ENCODE measurements around the gene GBE1. TPM values are rescaled to one million over a fixed set of nuclear protein-coding genes. Genes with fewer than 3 reads are reported as not detected.

The GBE1 gene
- total RNA-seq, 1 experiment from 2014 or later: 9.2 TPM

DNA sequence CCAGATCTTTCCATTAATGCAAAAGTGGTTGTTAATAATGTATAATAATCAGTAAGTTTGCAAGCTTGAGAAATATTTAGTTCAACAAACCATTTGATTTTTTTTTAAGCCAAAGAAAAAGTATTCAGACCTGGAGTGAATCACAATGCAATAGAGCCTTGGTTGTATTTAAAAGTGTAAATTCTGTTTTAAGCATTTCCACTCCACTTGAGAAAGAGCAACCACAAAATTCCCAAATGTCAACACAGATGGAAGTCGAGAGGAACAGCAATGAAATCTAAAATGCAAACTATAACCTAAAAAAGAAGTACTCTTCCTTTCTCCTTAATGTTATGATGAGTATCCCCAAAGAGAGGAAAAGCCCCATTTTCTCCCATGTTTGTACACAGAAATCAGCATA lies 20.2 kb downstream of the GBE1 start:
- POLR2A ChIA-PET: interaction anchor here (0.6 kb wide), 1 partner anchor 26 kb away, joined by 3 read pairs; no protein-coding TSS in a partner anchor
- CTCF ChIA-PET: no interaction called here
- ATAC-seq (no peak), DNase-seq (ENCODE audit: low spot score) (no peak)
- H3K36me3 Mint-ChIP-seq: no peaks in the 10 kb centered on the region
- H3K9me3 Mint-ChIP-seq: peaks cover 4% of the 10 kb centered on the region; the same call in 1 of the 2 replicates
- no peaks in the 10 kb centered on the region for H3K27me3 Mint-ChIP-seq (ENCODE audit: low read depth)
- no peak overlapping the region for H3K4me3 Mint-ChIP-seq
- TF ChIP-seq, protein P1, sequence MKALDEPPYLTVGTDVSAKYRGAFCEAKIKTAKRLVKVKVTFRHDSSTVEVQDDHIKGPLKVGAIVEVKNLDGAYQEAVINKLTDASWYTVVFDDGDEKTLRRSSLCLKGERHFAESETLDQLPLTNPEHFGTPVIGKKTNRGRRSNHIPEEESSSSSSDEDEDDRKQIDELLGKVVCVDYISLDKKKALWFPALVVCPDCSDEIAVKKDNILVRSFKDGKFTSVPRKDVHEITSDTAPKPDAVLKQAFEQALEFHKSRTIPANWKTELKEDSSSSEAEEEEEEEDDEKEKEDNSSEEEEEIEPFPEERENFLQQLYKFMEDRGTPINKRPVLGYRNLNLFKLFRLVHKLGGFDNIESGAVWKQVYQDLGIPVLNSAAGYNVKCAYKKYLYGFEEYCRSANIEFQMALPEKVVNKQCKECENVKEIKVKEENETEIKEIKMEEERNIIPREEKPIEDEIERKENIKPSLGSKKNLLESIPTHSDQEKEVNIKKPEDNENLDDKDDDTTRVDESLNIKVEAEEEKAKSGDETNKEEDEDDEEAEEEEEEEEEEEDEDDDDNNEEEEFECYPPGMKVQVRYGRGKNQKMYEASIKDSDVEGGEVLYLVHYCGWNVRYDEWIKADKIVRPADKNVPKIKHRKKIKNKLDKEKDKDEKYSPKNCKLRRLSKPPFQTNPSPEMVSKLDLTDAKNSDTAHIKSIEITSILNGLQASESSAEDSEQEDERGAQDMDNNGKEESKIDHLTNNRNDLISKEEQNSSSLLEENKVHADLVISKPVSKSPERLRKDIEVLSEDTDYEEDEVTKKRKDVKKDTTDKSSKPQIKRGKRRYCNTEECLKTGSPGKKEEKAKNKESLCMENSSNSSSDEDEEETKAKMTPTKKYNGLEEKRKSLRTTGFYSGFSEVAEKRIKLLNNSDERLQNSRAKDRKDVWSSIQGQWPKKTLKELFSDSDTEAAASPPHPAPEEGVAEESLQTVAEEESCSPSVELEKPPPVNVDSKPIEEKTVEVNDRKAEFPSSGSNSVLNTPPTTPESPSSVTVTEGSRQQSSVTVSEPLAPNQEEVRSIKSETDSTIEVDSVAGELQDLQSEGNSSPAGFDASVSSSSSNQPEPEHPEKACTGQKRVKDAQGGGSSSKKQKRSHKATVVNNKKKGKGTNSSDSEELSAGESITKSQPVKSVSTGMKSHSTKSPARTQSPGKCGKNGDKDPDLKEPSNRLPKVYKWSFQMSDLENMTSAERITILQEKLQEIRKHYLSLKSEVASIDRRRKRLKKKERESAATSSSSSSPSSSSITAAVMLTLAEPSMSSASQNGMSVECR (CRISPR knock-in tag; IDR thresholded peaks at IDR 0.05; ENCODE audit: borderline replicate concordance): no peak
- H3K27ac Mint-ChIP-seq: no peak overlapping the region
- peaks cover 7% of the 10 kb centered on the region; the same call in 1 of the 2 replicates for H3K4me1 Mint-ChIP-seq

DNA sequence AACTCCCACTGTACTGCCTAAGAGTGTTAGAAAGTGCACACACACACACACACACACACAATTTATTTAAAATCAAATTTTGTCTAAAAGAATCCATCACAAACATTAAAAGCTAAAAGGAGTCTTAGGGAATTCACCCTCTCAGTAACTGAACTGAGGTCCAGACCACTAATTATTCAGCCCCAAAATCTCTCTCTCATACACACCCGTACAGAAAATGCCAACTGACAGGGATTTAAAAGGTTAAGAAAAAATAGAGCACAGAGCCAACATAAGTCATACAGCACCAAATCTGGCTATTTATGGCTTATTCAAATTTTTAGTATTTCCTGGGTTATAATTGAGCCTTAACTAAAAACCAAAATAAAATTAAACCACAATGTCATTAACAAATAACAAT lies 20.7 kb downstream of the GBE1 start:
- H3K27ac Mint-ChIP-seq: no peak overlapping the region
- peaks cover 7% of the 10 kb centered on the region; the same call in 1 of the 2 replicates for H3K4me1 Mint-ChIP-seq
- DNase-seq (ENCODE audit: low spot score): no peak
- ATAC-seq: no peak
- no peaks in the 10 kb centered on the region for H3K27me3 Mint-ChIP-seq (ENCODE audit: low read depth)
- H3K4me3 Mint-ChIP-seq: no peak overlapping the region
- no peak for TF ChIP-seq MXD4 (CRISPR knock-in tag; IDR thresholded peaks at IDR 0.05; ENCODE audit: borderline replicate concordance)
- TF ChIP-seq RORB (CRISPR knock-in tag; IDR thresholded peaks at IDR 0.05): no peak
- no peak for TF ChIP-seq RELA (CRISPR knock-in tag; IDR thresholded peaks at IDR 0.05; ENCODE audit: borderline replicate concordance)
- TF ChIP-seq NR2C2 (CRISPR knock-in tag; IDR thresholded peaks at IDR 0.05): no peak
- TF ChIP-seq EMX1 (CRISPR knock-in tag; IDR thresholded peaks at IDR 0.05): no peak
- TF ChIP-seq TP53 (CRISPR knock-in tag; IDR thresholded peaks at IDR 0.05): no peak
- TF ChIP-seq, protein P2, sequence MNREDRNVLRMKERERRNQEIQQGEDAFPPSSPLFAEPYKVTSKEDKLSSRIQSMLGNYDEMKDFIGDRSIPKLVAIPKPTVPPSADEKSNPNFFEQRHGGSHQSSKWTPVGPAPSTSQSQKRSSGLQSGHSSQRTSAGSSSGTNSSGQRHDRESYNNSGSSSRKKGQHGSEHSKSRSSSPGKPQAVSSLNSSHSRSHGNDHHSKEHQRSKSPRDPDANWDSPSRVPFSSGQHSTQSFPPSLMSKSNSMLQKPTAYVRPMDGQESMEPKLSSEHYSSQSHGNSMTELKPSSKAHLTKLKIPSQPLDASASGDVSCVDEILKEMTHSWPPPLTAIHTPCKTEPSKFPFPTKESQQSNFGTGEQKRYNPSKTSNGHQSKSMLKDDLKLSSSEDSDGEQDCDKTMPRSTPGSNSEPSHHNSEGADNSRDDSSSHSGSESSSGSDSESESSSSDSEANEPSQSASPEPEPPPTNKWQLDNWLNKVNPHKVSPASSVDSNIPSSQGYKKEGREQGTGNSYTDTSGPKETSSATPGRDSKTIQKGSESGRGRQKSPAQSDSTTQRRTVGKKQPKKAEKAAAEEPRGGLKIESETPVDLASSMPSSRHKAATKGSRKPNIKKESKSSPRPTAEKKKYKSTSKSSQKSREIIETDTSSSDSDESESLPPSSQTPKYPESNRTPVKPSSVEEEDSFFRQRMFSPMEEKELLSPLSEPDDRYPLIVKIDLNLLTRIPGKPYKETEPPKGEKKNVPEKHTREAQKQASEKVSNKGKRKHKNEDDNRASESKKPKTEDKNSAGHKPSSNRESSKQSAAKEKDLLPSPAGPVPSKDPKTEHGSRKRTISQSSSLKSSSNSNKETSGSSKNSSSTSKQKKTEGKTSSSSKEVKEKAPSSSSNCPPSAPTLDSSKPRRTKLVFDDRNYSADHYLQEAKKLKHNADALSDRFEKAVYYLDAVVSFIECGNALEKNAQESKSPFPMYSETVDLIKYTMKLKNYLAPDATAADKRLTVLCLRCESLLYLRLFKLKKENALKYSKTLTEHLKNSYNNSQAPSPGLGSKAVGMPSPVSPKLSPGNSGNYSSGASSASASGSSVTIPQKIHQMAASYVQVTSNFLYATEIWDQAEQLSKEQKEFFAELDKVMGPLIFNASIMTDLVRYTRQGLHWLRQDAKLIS (CRISPR knock-in tag; IDR thresholded peaks at IDR 0.05; ENCODE audit: borderline replicate concordance): no peak
- TF ChIP-seq SOX15 (CRISPR knock-in tag; IDR thresholded peaks at IDR 0.05): no peak
- TF ChIP-seq GABPB1 (CRISPR knock-in tag; IDR thresholded peaks at IDR 0.05): no peak
- no peak for TF ChIP-seq JAZF1 (CRISPR knock-in tag; IDR thresholded peaks at IDR 0.05)
- no peak for TF ChIP-seq ZNF317 (CRISPR knock-in tag; IDR thresholded peaks at IDR 0.05; ENCODE audit: borderline replicate concordance, low read depth)
- TF ChIP-seq TCF7 (CRISPR knock-in tag; IDR thresholded peaks at IDR 0.05; ENCODE audit: low read depth): no peak
- TF ChIP-seq ZNF416 (CRISPR knock-in tag; IDR thresholded peaks at IDR 0.05): no peak
- TF ChIP-seq, protein P3, sequence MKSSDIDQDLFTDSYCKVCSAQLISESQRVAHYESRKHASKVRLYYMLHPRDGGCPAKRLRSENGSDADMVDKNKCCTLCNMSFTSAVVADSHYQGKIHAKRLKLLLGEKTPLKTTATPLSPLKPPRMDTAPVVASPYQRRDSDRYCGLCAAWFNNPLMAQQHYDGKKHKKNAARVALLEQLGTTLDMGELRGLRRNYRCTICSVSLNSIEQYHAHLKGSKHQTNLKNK (CRISPR knock-in tag; IDR thresholded peaks at IDR 0.05): no peak
- TF ChIP-seq, protein P4, sequence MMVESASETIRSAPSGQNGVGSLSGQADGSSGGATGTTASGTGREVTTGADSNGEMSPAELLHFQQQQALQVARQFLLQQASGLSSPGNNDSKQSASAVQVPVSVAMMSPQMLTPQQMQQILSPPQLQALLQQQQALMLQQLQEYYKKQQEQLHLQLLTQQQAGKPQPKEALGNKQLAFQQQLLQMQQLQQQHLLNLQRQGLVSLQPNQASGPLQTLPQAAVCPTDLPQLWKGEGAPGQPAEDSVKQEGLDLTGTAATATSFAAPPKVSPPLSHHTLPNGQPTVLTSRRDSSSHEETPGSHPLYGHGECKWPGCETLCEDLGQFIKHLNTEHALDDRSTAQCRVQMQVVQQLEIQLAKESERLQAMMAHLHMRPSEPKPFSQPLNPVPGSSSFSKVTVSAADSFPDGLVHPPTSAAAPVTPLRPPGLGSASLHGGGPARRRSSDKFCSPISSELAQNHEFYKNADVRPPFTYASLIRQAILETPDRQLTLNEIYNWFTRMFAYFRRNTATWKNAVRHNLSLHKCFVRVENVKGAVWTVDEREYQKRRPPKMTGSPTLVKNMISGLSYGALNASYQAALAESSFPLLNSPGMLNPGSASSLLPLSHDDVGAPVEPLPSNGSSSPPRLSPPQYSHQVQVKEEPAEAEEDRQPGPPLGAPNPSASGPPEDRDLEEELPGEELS (CRISPR knock-in tag; IDR thresholded peaks at IDR 0.05): no peak
- H3K36me3 Mint-ChIP-seq: no peaks in the 10 kb centered on the region
- POLR2A ChIA-PET: interaction anchor here (0.6 kb wide), 2 partner anchors 26 to 228 kb away, joined by 3 read pairs; no protein-coding TSS in a partner anchor
- CTCF ChIA-PET: no interaction called here
- H3K9me3 Mint-ChIP-seq: peaks cover 4% of the 10 kb centered on the region; the same call in 1 of the 2 replicates
